MM.1S (cell line): Measurements from ENCODE around the gene RNF227.

Experiments
- EZH2 ChIP-seq: fragments of 300-600 bp; sonication (generic); optimal IDR thresholded peaks from 2 replicates; pipeline ENCODE3; 2017; ENCODE audit warnings: low read depth, mild to moderate bottlenecking, antibody characterized with exemption, low read length, mixed read lengths
- EZH2phosphoT487 ChIP-seq: fragments of 300-600 bp; sonication (generic); IDR thresholded peaks from 2 replicates; pipeline ENCODE4 v1.6.1; 2018; ENCODE audit warnings: antibody characterized with exemption, low read length
- TF ChIP-seq, protein P1 (sequence below): fragments of 300-600 bp; sonication (generic); IDR thresholded peaks from 2 replicates; pipeline ENCODE4 v1.5.1; 2016; ENCODE audit warnings: antibody characterized with exemption, low read length, mixed read lengths

DNA sequence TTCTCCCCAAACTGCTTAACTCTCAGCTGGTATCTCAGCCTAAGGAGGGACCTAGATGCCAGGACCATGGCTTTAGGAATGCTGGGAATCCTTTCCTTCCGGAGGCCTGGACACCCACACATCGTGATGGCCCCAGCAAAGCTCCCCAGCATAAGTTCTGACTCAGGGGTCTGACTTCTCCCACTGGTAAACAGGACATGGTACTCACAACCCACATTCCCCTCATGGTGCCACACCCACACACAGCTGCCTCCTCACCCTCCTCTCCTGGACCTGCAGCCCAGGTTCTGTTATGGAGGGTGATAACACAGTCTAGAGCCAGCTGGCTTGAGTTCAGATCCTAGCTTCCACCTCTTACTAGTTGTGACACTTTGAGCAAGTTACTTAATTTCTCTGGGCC lies 719 bp upstream of the RNF227 start:
- TF ChIP-seq, protein P1, sequence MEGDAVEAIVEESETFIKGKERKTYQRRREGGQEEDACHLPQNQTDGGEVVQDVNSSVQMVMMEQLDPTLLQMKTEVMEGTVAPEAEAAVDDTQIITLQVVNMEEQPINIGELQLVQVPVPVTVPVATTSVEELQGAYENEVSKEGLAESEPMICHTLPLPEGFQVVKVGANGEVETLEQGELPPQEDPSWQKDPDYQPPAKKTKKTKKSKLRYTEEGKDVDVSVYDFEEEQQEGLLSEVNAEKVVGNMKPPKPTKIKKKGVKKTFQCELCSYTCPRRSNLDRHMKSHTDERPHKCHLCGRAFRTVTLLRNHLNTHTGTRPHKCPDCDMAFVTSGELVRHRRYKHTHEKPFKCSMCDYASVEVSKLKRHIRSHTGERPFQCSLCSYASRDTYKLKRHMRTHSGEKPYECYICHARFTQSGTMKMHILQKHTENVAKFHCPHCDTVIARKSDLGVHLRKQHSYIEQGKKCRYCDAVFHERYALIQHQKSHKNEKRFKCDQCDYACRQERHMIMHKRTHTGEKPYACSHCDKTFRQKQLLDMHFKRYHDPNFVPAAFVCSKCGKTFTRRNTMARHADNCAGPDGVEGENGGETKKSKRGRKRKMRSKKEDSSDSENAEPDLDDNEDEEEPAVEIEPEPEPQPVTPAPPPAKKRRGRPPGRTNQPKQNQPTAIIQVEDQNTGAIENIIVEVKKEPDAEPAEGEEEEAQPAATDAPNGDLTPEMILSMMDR: no peak
- TF ChIP-seq EZH2 (no peak), EZH2phosphoT487 (no peak)
